ENCODE data around the gene GALNS.

DNA sequence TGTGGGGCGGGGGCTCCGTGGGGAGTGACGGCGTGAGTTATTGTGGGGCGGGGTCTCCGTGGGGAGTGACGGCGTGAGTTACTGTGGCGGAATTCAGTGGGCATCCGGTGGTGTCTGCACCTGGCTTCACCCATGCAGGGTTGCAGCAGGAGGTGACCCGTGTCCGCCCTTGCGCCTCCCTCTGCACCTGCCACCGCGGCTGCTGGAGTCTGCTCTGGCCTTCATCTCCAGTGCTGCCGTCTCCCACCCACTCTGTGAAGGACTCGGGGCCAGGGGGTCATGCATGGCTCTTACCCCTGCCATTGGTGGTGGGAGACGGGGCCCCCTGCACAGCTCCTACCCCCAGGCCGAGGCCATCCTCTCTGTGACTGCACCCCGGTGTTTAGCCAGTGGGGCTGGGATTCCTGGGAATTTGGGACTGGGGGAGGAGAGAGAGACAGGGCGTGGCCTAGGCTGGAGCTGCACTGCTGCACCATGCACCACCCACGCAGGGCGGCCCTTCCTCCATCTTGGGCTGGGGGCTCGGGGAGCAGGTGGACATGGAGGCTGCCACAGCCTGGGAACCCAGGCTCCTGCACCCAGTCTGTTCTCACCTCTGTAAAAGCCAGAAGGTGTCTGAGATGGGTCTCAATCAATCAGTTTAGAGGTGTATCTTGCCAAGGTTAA, 11.0 kb upstream of the GALNS start:
- TF ChIP-seq CTCF (conservative IDR thresholded peaks at IDR 0.05) (no peak), EZH2 (IDR thresholded peaks at IDR 0.05; ENCODE audit: low read depth) (no peak)
